ENCODE results near the gene ST8SIA4. TPM values are rescaled to one million over a fixed set of nuclear protein-coding genes. Genes with fewer than 3 reads are reported as not detected.

The ST8SIA4 gene
- total RNA-seq, 1 experiment from 2014 or later = not detected

GRCh38 chr5:100852988-100853449 lies 50.1 kb downstream of the ST8SIA4 start:
- ATAC-seq (no peak), DNase-seq (ENCODE audit: low read depth, low spot score) (no peak)
- Histone ChIP-seq H4K20me1 (ENCODE audit: insufficient read depth) (no peaks in the 10 kb centered on the region), H3K79me2 (ENCODE audit: insufficient read depth, low read length) (no peaks in the 10 kb centered on the region), H3K27me3 (ENCODE audit: insufficient read depth, low read length) (no peaks in the 10 kb centered on the region), H3K4me2 (ENCODE audit: low read length) (no peak overlapping the region), H3K27ac (ENCODE audit: low read depth, low read length) (no peak overlapping the region), H3K9me2 (ENCODE audit: insufficient read depth) (no peaks in the 10 kb centered on the region), H2AFZ (ENCODE audit: low read depth, low read length, poor library complexity, severe bottlenecking) (peak overlapping the region; percentile 51), H3K4me3 (replicated peaks in 1 of 2; ENCODE audit: low read depth in 1 of 2, low read length in 2 of 2) (no peak overlapping the region), H3K9me3 (ENCODE audit: control insufficient read depth in 1 of 2, insufficient read depth in 1 of 2, low read depth in 1 of 2, low read length in 2 of 2) (no peaks in the 10 kb centered on the region), H3K9ac (ENCODE audit: low read length) (no peak overlapping the region), H3K36me3 (ENCODE audit: control insufficient read depth in 1 of 2, insufficient read depth in 2 of 2, low read length in 2 of 2) (no peaks in the 10 kb centered on the region), H3K4me1 (ENCODE audit: control insufficient read depth in 1 of 2, insufficient read depth in 2 of 2, low read length in 2 of 2) (no peaks in the 10 kb centered on the region)
- no TSS peak for BruUV-seq (replicated peaks)
- RAD21 ChIA-PET (ENCODE audit: low non-redundant PET in 1 of 2, low total read pairs in 2 of 2, uncharacterized antibody in 2 of 2, unreplicated experiment in 2 of 2) = no interaction called here
- POLR2A ChIA-PET = no interaction called here
- CTCF ChIA-PET = no interaction called here
- intact Hi-C loops (cut with micrococcal nuclease) = no loop called here
- TF ChIP-seq EGR1 (IDR thresholded peaks at IDR 0.05; ENCODE audit: low read depth) (no peak), EZH2 (IDR thresholded peaks at IDR 0.05) (no peak), FOSL1 (IDR thresholded peaks at IDR 0.05; ENCODE audit: low read depth) (no peak), SIN3A (IDR thresholded peaks at IDR 0.05; ENCODE audit: low read depth) (no peak), ELF1 (IDR thresholded peaks at IDR 0.05; ENCODE audit: borderline replicate concordance, low read depth) (no peak), CTCF (IDR thresholded peaks at IDR 0.05 in 2 of 3, conservative IDR thresholded peaks at IDR 0.05 in 1 of 3; ENCODE audit: borderline replicate concordance in 1 of 3, insufficient read depth in 1 of 3, low read depth in 2 of 3, low read length in 2 of 3) (no peak), POLR2AphosphoS5 (IDR thresholded peaks at IDR 0.05; ENCODE audit: low read depth, low read length) (no peak), CEBPB (IDR thresholded peaks at IDR 0.05; ENCODE audit: low read depth) (no peak), SRF (IDR thresholded peaks at IDR 0.05; ENCODE audit: low read depth) (no peak), EZH2phosphoT487 (IDR thresholded peaks at IDR 0.05; ENCODE audit: borderline replicate concordance) (no peak), MAX (IDR thresholded peaks at IDR 0.05) (no peak), ATF3 (IDR thresholded peaks at IDR 0.05) (no peak), POLR2A (IDR thresholded peaks at IDR 0.05; ENCODE audit: borderline replicate concordance, extremely low read depth, insufficient read depth, insufficient read length) (no peak)
